Peyer's patch (tissue), 4 donors: ENCODE data around the gene GAS7. TPM values are rescaled to one million over a fixed set of nuclear protein-coding genes. Genes with fewer than 3 reads are reported as not detected.
"Not testable (repeated sequence)": the region's sequence is repeated elsewhere in the genome, so short reads cannot be mapped to it uniquely, and the experiment has no call there.

Experiments
- DNase-seq, 3 donors: peaks; one replicate each; pipeline ENCODE4 v3.0.0-alpha.2; 2017 to 2019
- H3K27ac ChIP-seq, 4 donors: fragments of 200-600 bp; sonication (generic); one replicate each; pipeline ENCODE4 v1.5.1; 2016 to 2019
- H3K27me3 ChIP-seq, 2 donors: fragments of 200-600 bp; sonication (generic); one replicate each; pipeline ENCODE4 v1.5.1; 2019
- H3K36me3 ChIP-seq, 3 donors: fragments of 200-600 bp; sonication (generic); one replicate each; pipeline ENCODE4 v1.5.1; 2016 to 2019
- H3K4me1 ChIP-seq, 4 donors: fragments of 200-600 bp; sonication (generic); one replicate each; pipeline ENCODE4 v1.5.1; 2016 to 2019
- H3K4me3 ChIP-seq, 4 donors: fragments of 200-600 bp; sonication (generic); 1 replicate in 3 of 4; 2 replicates in 1 of 4; pipeline ENCODE4 v1.5.1; 2016 to 2019; ENCODE audit warnings: mild to moderate bottlenecking in 1 of 4
- H3K9me3 ChIP-seq, 4 donors: fragments of 200-600 bp; sonication (generic); one replicate each; pipeline ENCODE4 v1.5.1; 2016 to 2019; ENCODE audit warnings: mild to moderate bottlenecking in 1 of 4
- CTCF ChIP-seq, 6 experiments: fragments of 450-650 bp in 4 of 6; fragments of 200-600 bp in 2 of 6; sonication (generic) in 1 of 6; IDR thresholded peaks; one replicate each; pipeline ENCODE4 v1.5.1; 2017 to 2019; ENCODE audit warnings: antibody characterized with exemption in 6 of 6, mild to moderate bottlenecking in 3 of 6, moderate library complexity in 1 of 6
- POLR2A ChIP-seq, 2 donors: fragments of 450-650 bp; IDR thresholded peaks; one replicate each; pipeline ENCODE4 v1.5.1; 2017; ENCODE audit warnings: antibody characterized with exemption in 2 of 2, mild to moderate bottlenecking in 2 of 2, moderate library complexity in 2 of 2
- total RNA-seq, 4 donors: library from RNA; depleted of rRNA; stranded (reverse); fragments of >200 nt; gene quantifications; one replicate each; pipeline ENCODE4 v1.1.0, GENCODE V29; 2016

GAS7 gene
- total RNA-seq, 4 donors from 2014 or later: 6.8 to 104 (median 27.6) TPM

- peak in 1 of 3 donors; percentile 63 for DNase-seq
- TF ChIP-seq CTCF (IDR thresholded peaks at IDR 0.05): no peak
- TF ChIP-seq POLR2A (IDR thresholded peaks at IDR 0.05): no peak
- Histone ChIP-seq H3K4me3 (no peak overlapping the region), H3K4me1 (peaks cover 0 to 16% (median 0%) of the 10 kb centered on the region in 4 donors), H3K27ac (no peak overlapping the region), H3K27me3 (no peaks in the 10 kb centered on the region), H3K9me3 (no peaks in the 10 kb centered on the region), H3K36me3 (no peaks in the 10 kb centered on the region)
These were observed 177.0 kb downstream of the GAS7 start for GRCh38 chr17:10021272-10021984.

- H3K27ac ChIP-seq: no peak overlapping the region
- no peaks in the 10 kb centered on the region for H3K27me3 ChIP-seq
- H3K36me3 ChIP-seq: no peaks in the 10 kb centered on the region
- no peaks in the 10 kb centered on the region for H3K9me3 ChIP-seq
- no peak for TF ChIP-seq POLR2A (IDR thresholded peaks at IDR 0.05)
- TF ChIP-seq CTCF (IDR thresholded peaks at IDR 0.05): no peak
- peaks cover 0 to 16% (median 0%) of the 10 kb centered on the region in 4 donors for H3K4me1 ChIP-seq
- H3K4me3 ChIP-seq: no peak overlapping the region
- no peak for DNase-seq
These were observed 178.4 kb downstream of the GAS7 start for GRCh38 chr17:10019941-10020451.

GRCh38 chr17:10018461-10018891 lies 179.9 kb downstream of the GAS7 start:
- peak overlapping the region in 2 of 4 donors; percentile 35 to 42 for H3K27ac ChIP-seq
- H3K4me1 ChIP-seq: peaks cover 0 to 16% (median 0%) of the 10 kb centered on the region in 4 donors
- TF ChIP-seq CTCF (IDR thresholded peaks at IDR 0.05): no peak
- no peak for DNase-seq
- no peaks in the 10 kb centered on the region for H3K27me3 ChIP-seq
- no peak overlapping the region for H3K4me3 ChIP-seq
- no peaks in the 10 kb centered on the region for H3K9me3 ChIP-seq
- H3K36me3 ChIP-seq: no peaks in the 10 kb centered on the region

GRCh38 chr17:10016958-10017570 lies 181.3 kb downstream of the GAS7 start:
- H3K27me3 ChIP-seq, H3K4me3 ChIP-seq, H3K9me3 ChIP-seq, H3K27ac ChIP-seq, H3K36me3 ChIP-seq, DNase-seq: not testable (repeated sequence)
- H3K4me1 ChIP-seq: peaks cover 0 to 15% (median 0%) of the 10 kb centered on the region in 4 donors

GRCh38 chr17:10013365-10014112 lies 184.9 kb downstream of the GAS7 start:
- H3K4me1 ChIP-seq: no peaks in the 10 kb centered on the region
- TF ChIP-seq CTCF (IDR thresholded peaks at IDR 0.05) (no peak), POLR2A (IDR thresholded peaks at IDR 0.05) (no peak)
- H3K27me3 ChIP-seq: no peaks in the 10 kb centered on the region
- H3K9me3 ChIP-seq: no peaks in the 10 kb centered on the region
- no peaks in the 10 kb centered on the region for H3K36me3 ChIP-seq
- H3K27ac ChIP-seq: peak overlapping the region in 3 of 4 donors; percentile 25 to 60 (median 45)
- no peak overlapping the region for H3K4me3 ChIP-seq
- DNase-seq: no peak
